ENCODE results near the gene CEP72. TPM values are rescaled to one million over a fixed set of nuclear protein-coding genes. Genes with fewer than 3 reads are reported as not detected.

Gene CEP72
- total RNA-seq, 1 experiment from 2014 or later: 17.3 TPM

- no TSS peak for BruUV-seq (replicated peaks)
- POLR2A ChIA-PET (ENCODE audit: unreplicated experiment): no interaction called here
- H3F3A ChIP-seq (ENCODE audit: low read length, unreplicated experiment): no peaks in the 10 kb centered on the region
- no peaks in the 10 kb centered on the region for H3K4me1 ChIP-seq (ENCODE audit: insufficient read depth, low read length)
- no peaks in the 10 kb centered on the region for H3K9me3 ChIP-seq (ENCODE audit: low read length)
- ATAC-seq (no peak), DNase-seq (no peak)
- CTCF ChIA-PET: no interaction called here
- H3K36me3 ChIP-seq (ENCODE audit: low read depth, low read length): no peaks in the 10 kb centered on the region
- no peaks in the 10 kb centered on the region for H4K20me1 ChIP-seq (ENCODE audit: low read length)
- H3K27ac ChIP-seq (ENCODE audit: low read length): no peak overlapping the region
- no peak overlapping the region for H3K9ac ChIP-seq (ENCODE audit: low read length)
- H2AFZ ChIP-seq (ENCODE audit: low read length): no peak overlapping the region
- intact Hi-C loops (cut with micrococcal nuclease): no loop called here
- no peak overlapping the region for H3K4me3 ChIP-seq (ENCODE audit: low read length)
- H3K9me2 ChIP-seq (replicated peaks; ENCODE audit: low read length): no peaks in the 10 kb centered on the region
- no peaks in the 10 kb centered on the region for H3K79me2 ChIP-seq (ENCODE audit: low read length)
- TF ChIP-seq EZH2 (IDR thresholded peaks at IDR 0.05; ENCODE audit: low read length, unreplicated experiment) (no peak), EZH2phosphoT487 (IDR thresholded peaks at IDR 0.05; ENCODE audit: borderline replicate concordance, low read length) (no peak)
- TF ChIP-seq, protein P1, sequence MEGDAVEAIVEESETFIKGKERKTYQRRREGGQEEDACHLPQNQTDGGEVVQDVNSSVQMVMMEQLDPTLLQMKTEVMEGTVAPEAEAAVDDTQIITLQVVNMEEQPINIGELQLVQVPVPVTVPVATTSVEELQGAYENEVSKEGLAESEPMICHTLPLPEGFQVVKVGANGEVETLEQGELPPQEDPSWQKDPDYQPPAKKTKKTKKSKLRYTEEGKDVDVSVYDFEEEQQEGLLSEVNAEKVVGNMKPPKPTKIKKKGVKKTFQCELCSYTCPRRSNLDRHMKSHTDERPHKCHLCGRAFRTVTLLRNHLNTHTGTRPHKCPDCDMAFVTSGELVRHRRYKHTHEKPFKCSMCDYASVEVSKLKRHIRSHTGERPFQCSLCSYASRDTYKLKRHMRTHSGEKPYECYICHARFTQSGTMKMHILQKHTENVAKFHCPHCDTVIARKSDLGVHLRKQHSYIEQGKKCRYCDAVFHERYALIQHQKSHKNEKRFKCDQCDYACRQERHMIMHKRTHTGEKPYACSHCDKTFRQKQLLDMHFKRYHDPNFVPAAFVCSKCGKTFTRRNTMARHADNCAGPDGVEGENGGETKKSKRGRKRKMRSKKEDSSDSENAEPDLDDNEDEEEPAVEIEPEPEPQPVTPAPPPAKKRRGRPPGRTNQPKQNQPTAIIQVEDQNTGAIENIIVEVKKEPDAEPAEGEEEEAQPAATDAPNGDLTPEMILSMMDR (conservative IDR thresholded peaks at IDR 0.05; ENCODE audit: low read depth, low read length): no peak
- no peak overlapping the region for H3K4me2 ChIP-seq (ENCODE audit: low read length)
- peaks cover 52% of the 10 kb centered on the region for H3K27me3 ChIP-seq (ENCODE audit: low read length)
These were observed 29.1 kb upstream of the CEP72 start for GRCh38 chr5:582936-583635.

DNA sequence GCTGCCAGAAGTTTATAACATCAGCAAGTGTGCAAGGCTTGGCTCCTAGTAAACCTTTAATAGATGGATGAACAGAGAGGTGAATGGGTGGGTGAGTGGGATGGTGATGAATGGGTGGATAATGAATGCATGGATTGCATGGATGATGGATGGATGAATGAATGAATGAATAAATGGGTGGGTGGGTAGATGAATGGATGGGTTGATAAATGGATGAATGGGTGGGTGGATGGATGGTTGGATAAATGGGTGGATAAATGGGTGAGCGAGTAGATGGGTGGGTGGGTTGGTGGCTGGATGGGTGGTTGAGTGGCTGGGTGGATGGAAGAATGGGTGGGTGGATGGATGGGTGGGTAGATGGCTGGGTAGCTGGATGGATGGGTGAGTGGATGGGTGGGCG is 28.5 kb upstream of the CEP72 start:
- TF ChIP-seq EZH2phosphoT487 (IDR thresholded peaks at IDR 0.05; ENCODE audit: borderline replicate concordance, low read length): no peak
- TF ChIP-seq, protein P1 (conservative IDR thresholded peaks at IDR 0.05; ENCODE audit: low read depth, low read length): no peak
- no peak for TF ChIP-seq EZH2 (IDR thresholded peaks at IDR 0.05; ENCODE audit: low read length, unreplicated experiment)
- H3K4me3 ChIP-seq (ENCODE audit: low read length): no peak overlapping the region
- ChIA-PET CTCF (no interaction called here), POLR2A (ENCODE audit: unreplicated experiment) (no interaction called here)
- H4K20me1 ChIP-seq (ENCODE audit: low read length): no peaks in the 10 kb centered on the region
- H3K4me1 ChIP-seq (ENCODE audit: insufficient read depth, low read length): no peaks in the 10 kb centered on the region
- ATAC-seq (no peak), DNase-seq (no peak)
- no peaks in the 10 kb centered on the region for H3K79me2 ChIP-seq (ENCODE audit: low read length)
- H3F3A ChIP-seq (ENCODE audit: low read length, unreplicated experiment): no peaks in the 10 kb centered on the region
- H3K4me2 ChIP-seq (ENCODE audit: low read length): no peak overlapping the region
- intact Hi-C loops (cut with micrococcal nuclease): no loop called here
- no TSS peak for BruUV-seq (replicated peaks)
- no peak overlapping the region for H3K9ac ChIP-seq (ENCODE audit: low read length)
- H3K9me3 ChIP-seq (ENCODE audit: low read length): no peaks in the 10 kb centered on the region
- no peak overlapping the region for H2AFZ ChIP-seq (ENCODE audit: low read length)
- no peaks in the 10 kb centered on the region for H3K9me2 ChIP-seq (replicated peaks; ENCODE audit: low read length)
- H3K36me3 ChIP-seq (ENCODE audit: low read depth, low read length): no peaks in the 10 kb centered on the region
- peaks cover 47% of the 10 kb centered on the region for H3K27me3 ChIP-seq (ENCODE audit: low read length)
- H3K27ac ChIP-seq (ENCODE audit: low read length): no peak overlapping the region

- no peak overlapping the region for H3K27ac ChIP-seq (ENCODE audit: low read length)
- CTCF ChIA-PET: no interaction called here
- H3K79me2 ChIP-seq (ENCODE audit: low read length): no peaks in the 10 kb centered on the region
- no peak overlapping the region for H3K4me3 ChIP-seq (ENCODE audit: low read length)
- ATAC-seq (no peak), DNase-seq (no peak)
- intact Hi-C loops (cut with micrococcal nuclease): no loop called here
- no peaks in the 10 kb centered on the region for H4K20me1 ChIP-seq (ENCODE audit: low read length)
- no peaks in the 10 kb centered on the region for H3K9me2 ChIP-seq (replicated peaks; ENCODE audit: low read length)
- H3K27me3 ChIP-seq (ENCODE audit: low read length): peaks cover 41% of the 10 kb centered on the region
- no peaks in the 10 kb centered on the region for H3K9me3 ChIP-seq (ENCODE audit: low read length)
- H3K9ac ChIP-seq (ENCODE audit: low read length): no peak overlapping the region
- no TSS peak for BruUV-seq (replicated peaks)
- H3K4me1 ChIP-seq (ENCODE audit: insufficient read depth, low read length): no peaks in the 10 kb centered on the region
- no peak overlapping the region for H3K4me2 ChIP-seq (ENCODE audit: low read length)
- no peaks in the 10 kb centered on the region for H3F3A ChIP-seq (ENCODE audit: low read length, unreplicated experiment)
- H2AFZ ChIP-seq (ENCODE audit: low read length): no peak overlapping the region
- TF ChIP-seq, protein P1 (conservative IDR thresholded peaks at IDR 0.05; ENCODE audit: low read depth, low read length): no peak
- TF ChIP-seq EZH2phosphoT487 (IDR thresholded peaks at IDR 0.05; ENCODE audit: borderline replicate concordance, low read length): no peak
- POLR2A ChIA-PET (ENCODE audit: unreplicated experiment): no interaction called here
- no peaks in the 10 kb centered on the region for H3K36me3 ChIP-seq (ENCODE audit: low read depth, low read length)
These were observed 27.9 kb upstream of the CEP72 start for GRCh38 chr5:584216-584615.
